Fibroblast of upper back skin (primary cell): Measurements from ENCODE around the gene CCDC61.

Experiments
- DNase-seq: peaks from one replicate; pipeline ENCODE4 v3.0.0-alpha.2; 2013

The CCDC61 gene

DNA sequence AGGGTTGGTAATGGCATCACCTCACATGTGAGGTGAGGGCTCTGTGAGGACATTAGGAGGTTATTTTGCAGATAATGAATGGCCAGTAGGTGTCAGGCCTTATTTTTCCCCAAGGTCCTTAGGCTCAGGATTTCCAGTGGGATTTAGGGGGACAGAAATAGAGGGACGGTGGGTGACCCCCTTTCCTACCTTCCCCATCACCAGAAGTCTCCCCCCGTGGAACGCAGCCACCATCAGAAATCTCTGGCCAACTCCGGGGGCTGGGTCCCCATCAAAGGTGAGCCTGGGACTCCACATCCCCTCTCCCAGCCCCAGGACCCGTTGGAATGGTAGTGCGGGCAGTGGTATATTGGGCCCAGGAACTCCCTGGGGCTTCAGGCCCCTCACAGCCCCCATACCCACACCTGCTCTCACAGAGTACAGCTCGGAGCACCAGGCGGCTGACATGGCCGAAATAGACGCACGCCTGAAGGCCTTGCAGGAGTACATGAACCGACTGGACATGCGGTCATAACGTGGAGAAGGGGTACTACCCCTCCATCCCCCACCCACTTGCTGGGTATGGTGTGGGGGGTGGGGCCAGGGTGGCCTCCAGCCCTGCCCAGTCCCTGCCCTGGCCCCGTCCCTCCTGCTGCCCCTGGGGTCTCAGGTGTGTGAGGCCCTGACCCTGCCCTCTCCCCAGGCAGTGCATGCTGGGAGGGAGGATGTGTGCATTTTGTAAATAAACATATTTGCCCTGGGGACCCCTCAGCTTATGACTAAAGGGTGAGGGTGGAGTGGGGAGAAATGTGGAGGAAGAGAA is 22.8 kb downstream of the CCDC61 start:
- DNase-seq, result no peak

DNA sequence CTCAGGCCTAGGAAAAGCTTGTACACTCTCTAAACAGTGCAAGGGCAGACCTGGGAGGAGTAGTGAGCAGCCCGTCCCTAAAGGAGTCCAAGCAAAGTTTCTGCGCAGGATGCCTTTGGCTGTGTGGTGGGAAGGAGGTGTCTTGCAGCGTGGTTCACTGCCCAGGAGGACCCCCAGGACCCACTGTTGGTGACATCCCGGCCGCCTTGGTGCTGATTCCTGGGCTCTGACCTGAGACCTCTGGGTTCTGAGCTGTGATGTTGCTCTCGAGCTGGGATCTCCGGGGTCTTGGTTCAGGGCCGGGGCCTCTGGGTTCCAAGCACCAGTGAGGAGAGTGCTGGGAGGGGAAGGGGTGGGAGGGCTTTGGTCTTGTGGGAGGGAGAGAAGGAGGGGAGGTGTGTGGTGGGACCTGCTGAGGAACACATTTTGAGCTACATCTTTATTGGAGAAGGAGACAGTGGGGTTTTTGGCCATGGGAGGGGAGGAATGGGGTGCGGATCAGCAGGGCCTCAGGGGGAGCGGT is 23.5 kb downstream of the CCDC61 start:
- DNase-seq, result no peak

DNA sequence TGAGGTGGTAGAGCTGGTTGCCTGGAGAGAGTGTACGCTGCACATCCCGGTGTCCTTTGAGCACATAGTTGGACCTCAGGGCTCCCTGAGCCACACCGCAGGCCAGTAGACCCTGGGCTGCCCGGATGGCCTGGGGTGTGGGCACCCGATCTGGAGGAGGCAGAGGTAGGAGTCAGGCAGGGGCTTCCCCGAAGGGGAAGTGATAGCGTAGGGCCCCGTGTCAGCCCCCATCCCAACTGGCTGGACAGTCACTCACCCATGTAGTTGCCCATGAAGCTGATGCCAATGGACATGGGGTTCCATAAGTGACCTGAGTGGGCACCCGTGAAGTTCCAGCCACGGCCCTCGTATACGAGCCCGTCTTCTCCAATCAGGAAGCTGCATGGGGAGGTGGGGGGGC is 24.0 kb downstream of the CCDC61 start:
- no peak for DNase-seq

DNA sequence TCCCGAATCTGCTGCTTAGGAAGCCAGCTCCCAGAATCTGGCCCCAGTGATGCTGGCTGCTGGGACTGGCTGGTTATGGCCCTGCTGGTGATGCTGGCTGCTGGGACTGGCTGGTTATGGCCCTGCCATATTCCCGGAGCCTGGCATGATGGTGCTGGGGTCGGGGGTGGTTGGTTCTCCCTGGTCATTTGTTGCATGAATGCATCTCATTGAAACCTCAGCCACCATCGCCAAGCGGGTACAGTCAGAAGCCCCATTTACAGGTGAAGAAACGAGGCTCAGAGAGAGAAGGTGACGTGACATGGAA is 25.5 kb downstream of the CCDC61 start:
- DNase-seq, result no peak

DNA sequence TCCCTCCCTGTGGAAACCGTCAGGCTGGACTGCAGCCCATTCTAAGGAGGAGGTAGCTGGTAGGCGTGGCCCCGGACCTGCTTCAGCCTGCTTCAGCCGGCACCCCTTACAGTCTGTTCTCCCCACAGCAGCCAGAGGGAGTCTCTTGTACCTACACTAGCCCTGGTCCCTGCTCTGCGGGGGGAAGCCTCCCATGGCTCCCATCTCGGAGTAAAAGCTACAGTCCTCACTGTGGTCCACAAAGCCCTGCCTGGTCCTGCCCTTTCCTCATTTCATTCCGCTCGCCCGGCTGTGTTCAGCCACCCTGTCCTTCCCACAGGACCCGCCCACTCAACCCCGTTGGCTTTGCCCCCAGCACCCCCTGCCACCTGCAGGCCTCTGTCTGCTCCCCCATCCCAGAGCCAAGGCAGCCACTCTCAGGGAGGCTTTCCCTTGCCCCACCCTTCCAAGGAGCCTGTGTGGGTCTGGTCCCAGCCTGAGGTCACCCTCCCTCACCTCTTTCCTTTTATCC is 26.3 kb downstream of the CCDC61 start:
- DNase-seq, result no peak

DNA sequence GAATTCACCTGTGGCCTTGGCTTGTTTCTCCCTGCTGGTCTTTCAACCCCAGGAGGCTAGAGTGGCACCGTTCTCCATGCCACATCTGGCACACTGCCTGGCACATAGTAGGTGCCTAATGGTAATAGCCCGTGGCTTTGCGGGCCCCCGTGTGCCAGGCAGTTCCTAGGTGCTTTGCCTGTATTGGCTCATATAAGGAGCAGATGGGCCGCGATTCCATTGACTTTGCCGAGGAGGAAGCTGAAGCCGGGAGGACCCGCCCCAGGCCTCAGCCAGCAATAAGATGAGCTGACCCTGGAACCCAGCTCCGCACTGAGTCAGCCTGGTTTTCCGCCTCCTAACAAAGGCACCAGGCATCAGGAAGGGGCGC is 26.8 kb downstream of the CCDC61 start:
- DNase-seq, result no peak

DNA sequence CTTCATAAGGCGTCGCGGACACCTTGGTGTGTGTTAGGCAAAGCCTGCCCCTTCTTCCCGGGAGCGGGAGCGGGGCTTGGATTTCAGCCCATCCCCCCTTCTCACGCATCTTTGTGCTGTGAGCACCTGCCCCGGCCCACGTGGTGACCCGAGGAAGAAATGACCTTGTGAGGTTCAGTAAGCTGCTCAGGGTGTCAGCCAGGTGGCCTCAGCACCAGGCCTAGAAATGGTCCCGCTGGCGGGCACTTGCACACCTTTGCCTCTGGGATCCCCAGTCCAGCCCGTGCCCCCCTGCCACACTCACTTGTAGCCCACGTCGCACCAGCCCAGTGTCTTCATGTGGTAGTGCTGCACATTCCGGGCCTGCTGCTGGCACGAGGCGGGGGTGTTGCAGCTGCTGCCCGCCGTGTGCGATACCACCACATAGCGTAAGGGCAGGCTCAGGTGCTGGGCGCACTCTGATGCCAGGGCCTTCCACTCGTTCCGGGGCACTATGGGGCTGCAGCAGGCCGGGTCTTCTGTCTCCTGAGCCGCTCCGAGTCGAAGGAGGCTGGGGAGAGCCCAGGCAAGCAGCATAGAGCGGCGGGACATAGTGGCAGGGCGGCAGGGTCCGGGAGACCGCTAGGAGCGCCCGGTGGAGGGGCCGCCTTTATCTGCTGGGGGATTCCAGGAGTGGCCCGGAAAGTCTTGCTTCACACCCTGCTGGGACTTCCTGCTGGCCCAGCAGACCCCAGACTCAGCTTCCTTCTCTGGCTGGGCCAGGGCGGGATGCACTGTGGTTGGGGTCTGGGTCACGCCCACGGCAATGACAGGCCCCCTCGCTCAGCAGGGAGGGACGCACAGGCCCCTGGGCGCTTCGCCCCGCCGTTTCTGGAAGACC is 27.4 kb downstream of the CCDC61 start, which contains the start of gene PGLYRP1:
Gene PGLYRP1, minus strand, starts transcription at position 623 of the 880 bp plus-strand sequence. Its CDS starts 32 bp downstream, at position 591.
- DNase-seq, result no peak

DNA sequence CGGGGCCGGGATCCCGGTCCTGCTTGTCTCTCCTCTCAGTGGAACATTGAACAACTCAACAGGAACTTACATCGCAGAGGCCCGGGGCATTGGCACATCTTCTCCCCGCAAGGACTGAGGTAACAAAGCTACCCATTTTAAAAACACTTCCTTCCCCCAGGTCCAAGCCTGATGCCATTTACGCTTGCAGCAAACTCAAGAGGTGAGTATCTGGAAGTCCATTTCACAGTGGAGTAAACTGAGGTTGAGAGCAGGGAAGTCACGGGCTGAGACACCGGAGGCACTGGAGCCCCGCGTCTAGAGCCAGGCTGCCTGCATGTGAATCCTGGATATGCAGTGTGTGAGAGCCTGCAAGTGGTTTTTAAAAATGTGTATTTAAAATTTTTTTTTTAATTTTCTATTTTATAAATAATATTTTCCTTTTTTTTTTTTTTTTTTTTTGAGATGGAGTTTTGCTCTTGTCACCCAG is 28.1 kb downstream of the CCDC61 start:
- no peak for DNase-seq

DNA sequence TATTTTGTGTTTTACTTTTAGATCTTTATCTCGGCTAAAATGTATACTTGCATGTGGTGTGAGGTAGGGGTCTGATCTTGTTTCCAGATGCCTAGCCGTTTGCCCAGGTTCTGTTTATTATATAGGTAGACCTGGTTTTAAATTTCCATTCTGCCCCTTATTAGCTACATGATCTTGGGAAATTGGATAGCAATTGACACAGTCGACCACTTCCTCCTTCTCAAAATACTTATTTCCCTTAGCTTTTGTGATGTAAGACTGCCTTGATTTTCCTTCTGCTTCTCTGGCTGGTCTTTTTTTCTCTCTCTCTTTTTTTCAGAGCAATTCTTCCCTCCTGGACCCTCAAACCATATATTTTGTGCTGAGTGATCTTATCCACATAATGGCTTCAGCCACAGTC is 30.6 kb downstream of the CCDC61 start:
- no peak for DNase-seq

DNA sequence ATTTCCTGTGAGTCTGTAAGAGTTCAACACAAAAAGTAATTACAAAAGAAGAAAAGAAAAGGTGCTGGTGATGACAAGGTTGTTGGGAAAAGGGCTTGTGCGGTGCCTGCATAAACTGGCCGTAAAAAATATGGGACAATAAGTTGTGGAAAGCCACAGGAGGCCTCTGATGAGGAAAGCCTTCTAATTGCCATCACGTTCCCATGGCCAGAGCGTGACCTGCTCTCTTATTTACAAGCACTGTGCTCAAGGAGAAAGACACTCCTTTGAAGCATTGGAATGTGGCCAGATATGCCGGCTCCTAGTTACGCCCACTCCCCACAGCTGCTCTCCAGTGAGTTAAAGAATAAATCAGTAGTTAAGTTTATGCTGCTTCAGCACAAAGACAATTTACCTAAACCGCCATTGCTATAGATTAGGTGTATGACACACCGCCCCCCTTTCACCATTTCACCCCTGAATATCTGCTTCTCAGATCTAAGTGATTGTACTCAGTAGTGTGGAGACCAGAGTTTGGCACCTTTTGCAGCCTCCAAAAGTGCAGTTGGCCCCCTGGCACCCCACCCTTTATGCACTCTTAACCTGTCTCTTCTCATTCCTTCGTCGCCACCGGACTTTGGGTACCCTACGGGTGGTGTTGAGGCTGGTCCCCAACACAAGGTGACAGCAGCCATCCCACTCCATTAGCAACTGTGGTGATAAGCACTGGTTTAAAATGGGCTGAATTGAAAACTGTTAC is 35.7 kb downstream of the CCDC61 start:
- DNase-seq, result no peak

DNA sequence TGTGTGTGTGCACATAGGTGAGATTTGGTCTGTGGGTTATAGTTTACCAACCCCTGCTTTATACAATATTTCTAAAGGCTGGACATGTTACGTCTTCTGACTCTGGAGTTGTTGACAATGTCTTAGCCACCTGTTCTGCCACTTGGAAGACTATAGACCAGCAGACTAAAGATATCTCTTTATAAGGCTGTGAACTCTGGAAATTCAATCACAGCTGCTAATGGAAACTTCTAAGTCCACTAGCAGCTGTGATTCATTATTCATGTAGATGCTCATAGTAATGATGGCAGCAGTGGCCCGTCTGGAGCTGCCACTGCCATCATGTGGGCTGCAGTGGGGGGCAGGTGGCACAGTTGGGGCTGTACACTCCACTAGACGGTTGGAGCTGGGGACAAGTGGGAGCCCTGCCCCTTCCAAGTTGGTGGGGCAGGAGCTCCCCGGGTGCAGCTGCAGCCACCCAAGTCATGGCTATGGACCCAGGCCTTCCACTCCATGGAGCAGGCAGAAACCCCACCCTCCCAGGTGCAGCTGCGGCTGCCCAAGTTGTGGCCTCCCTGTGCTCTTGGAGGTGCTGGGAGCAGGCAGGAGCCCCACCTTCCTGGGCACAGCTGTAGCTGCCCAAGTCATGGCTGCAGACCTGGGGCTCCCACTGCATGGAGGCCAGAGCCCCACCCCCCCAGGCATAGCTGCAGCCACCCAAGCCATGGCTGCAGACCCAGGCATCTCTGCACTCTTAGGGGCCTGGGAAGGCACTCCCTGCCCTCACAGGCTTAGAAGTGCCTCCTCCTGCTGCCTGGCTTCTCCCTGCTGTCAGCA is 36.7 kb downstream of the CCDC61 start:
- DNase-seq, result no peak

DNA sequence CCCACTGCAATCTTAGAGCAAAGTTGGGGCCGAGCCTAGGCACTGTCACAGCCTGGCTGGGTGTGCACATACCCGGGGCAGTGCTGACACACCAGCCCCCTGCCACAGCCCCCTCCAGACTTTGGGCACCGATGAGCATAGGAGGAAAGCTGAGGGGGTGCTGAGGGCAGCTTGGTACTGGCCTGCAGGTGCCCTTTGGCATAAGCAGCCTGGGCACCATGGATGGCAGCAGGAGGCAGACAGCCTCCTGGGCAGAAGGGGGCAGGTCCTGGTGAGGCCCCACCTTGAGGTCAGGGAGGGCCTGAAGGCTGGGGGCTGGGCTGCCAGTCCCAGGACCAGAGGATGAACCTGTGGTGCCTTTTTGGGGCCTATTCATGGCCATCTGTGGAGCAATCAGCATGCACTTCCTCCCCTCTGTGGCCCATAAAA is 37.3 kb downstream of the CCDC61 start:
- no peak for DNase-seq

DNA sequence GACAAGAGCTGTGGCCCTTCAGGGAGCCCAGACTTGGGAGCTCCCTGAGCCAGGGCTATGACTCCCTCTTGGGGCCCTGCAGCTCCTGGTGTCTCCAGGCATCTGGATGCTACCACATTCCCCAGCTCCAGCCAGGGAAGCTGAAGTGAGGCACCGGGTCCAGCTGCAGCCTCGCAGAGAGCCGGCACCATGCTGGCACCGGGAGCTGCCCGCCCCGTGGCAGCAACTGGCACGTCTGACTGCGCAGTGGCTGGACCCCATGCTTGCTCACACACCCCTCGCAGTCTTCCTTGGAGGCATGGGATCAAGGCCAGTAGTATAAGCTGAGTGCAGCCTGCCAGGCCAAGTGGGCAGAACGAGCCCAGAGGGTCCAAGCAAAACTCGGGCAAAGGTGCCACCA is 38.1 kb downstream of the CCDC61 start:
- DNase-seq, result no peak

DNA sequence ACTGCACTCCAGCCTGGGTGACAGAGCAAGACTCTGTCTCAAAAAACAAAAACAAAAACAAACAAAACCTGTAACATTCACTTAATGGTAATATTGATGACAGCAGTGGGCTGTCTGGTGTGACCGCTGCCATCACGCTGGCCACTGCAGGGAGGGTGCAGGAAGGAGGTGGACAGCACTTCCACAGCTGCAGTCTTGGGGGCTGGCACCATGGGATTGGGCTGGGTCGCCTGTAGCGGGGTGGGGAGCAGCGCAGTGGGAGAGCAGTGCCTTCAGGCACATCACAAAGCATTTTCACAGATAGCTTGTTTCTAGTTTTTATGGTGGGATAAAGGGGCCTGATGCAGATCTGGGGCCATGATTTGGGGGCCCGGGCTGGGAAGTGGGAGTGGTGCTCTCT is 40.3 kb downstream of the CCDC61 start:
- DNase-seq, result no peak

DNA sequence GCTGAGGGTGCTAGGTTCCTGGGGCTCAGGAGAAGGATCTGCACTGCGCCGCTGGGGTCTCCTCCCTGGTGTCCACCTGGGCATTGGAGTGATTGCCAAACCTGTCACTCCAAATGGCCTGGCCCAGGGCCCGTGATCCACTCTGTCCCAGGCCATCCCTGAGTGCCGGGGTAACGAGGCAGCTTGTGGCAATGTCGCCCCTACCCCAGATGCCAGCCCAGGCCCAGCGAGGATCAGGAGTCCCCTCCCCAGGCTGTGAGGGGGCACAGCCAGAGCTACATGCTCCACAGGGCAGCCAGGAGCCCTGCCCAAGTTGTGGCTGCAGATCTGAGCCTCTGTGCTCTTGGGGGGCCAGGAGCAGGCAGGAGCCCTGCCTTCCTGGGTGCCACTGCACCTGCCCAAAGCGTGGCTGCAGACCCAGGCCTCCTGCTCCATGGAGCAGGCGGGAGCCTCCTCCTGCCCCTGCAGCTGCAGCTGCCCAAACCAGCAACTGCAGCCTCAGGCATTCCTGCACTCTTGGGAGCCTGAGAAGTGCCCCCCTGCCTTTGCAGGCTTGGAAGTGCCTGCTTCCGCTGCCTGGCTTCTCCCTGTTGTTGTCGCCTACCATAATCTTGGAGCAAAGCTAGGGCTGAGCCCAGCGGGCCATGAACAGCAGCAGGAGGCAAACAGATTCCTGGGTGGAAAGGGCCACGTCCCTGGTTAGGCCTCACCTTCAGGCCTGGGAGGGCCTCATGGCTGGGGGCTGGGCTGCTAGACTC is 40.9 kb downstream of the CCDC61 start:
- no peak for DNase-seq

DNA sequence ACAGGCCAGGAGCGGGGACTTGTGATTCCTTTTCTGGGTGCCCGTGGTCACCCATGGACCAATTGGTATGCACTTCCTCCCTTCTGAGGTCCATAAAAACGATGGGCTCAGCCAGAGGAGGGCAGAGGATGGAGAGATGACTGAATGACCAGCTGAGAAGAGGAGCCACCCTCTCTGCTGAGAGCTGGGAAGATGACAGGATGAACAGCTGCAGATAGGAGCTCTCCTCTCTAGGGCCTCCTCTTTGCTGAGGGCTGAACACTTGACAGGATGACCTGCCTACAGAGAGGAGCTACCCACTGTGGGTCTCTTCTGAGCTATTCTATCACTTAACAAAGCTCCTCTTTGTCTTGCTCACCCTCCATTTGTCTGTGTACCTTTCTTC is 41.5 kb downstream of the CCDC61 start:
- no peak for DNase-seq

DNA sequence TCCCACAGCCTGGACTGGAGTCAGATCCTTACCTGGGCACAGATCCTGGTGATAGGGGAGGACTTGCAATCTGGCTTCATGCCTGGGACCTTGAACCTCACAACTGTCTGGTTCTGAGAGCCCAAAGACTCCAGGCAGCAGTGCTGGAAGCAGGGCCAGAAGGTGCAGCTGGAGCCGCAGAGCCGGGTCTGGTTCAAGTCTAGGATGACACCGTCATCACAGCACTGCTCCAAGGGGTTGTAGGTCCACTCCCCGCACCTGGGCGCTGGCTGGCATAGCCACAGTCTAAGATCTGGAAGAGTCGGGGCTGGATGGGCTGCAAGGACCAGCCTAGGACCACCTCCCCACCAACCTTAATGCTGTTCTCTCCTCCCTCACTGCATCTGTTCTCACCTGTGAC is 44.9 kb downstream of the CCDC61 start:
- DNase-seq, result no peak

DNA sequence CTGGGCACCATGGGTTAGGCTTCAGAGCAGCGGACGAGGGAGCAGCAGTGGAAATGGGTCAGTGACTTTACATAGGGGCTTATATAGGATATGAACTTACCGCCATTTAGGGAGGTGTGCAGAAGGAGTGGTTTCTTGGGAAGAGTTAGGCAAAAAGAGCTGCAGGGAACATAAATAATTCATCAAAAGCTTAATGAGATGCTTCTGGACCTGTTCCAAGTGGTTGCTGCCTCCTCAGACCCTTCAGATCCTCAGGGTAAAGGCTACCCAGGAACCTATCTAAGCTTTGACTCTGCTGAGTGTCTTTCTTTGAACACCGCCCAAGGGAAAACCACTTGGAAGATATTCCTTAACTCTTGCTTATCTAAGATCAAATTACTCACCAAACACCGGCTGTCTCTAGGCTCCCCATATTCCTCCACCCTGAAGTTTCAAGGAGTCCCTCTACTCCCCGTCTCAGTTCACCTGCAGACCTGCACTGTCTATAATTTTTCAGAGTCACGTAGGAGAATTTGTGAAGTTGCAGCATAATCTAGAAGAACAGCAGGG is 45.8 kb downstream of the CCDC61 start, which contains the start of gene IGFL4:
Gene IGFL4, minus strand, starts transcription at position 51 of the 549 bp plus-strand sequence. Its CDS starts 40 bp downstream, at position 11.
- no peak for DNase-seq

DNA sequence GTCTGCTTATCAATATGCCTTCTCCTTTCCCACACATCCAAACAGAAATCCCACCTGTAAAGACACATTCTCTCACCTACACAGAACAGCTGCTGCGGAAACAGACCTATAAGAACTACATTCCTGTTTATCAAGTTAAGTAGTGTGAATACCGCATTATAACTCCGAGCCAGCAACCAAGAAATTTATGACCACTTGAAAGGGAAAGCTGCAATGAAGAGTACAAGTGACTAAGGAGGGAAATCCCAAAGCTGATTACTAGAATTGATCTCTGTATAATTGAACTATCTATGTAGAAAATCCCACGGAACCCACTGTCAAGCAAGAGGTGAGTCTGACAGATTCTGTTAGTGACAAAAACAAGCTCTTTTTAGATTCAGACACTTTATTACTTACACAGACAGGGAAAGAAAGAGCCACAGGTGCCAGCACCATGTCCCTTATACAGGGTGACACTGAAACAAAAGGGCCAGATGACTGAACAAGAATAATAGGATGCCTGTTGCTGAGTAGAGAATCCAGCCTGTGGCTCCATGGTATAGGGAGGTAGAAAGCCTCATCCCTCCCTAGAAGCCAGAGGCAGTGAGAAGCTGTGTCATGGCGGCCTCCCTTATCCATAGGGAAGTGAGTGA is 47.1 kb downstream of the CCDC61 start:
- DNase-seq, result no peak

DNA sequence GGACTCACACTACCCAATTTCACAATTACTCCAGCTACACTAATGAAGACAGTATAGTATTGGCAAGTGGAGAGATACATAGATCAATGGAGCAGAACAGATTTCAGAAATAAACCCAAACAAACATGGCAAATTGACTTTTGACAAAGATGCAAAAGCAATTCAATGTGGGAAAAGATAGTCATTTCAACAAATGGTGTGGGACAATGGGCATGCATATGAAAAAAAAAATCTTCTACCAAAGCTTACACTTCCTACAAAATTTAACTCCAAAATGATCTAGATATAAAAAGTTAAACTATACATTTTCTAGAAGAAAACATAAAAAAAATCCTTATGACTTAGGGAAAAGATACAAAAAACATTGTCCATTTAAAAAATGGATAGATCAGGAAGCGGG is 48.3 kb downstream of the CCDC61 start:
- DNase-seq, result no peak
